HCT116 (cell line): ENCODE data around the gene NFX1. TPM values are rescaled to one million over a fixed set of nuclear protein-coding genes. Genes with fewer than 3 reads are reported as not detected.

Source experiments
- ATAC-seq: fragments of 200-7000 bp; cut with Tn5 transposase; 2 replicates; pipeline ENCODE4 v1.9.1; 2020; ENCODE audit warnings: mild to moderate bottlenecking, moderate library complexity
- BruUV-seq: library from RNA; stranded (reverse); fragments of 400-500 nt; replicated peaks from 2 replicates; lab custom pipeline; 2021; lab: Mats Ljungman, UMichigan
- CTCF ChIA-PET: fragments of 300-600 bp; sonication (Branson Sonifier 250); formaldehyde crosslinking; loops from one replicate; lab custom pipeline; 2021; ENCODE audit warnings: antibody characterized with exemption; lab: Charles Lee
- POLR2A ChIA-PET: fragments of 300-600, 350-600 bp; sonication (Branson Sonifier 250); formaldehyde crosslinking; loops from one replicate; lab custom pipeline; 2021; ENCODE audit warnings: antibody characterized with exemption; lab: Charles Lee
- RAD21 ChIA-PET, 2 experiments: fragments of 300-600 bp; sonication (Branson Sonifier 250); formaldehyde crosslinking; loops; one replicate each; lab custom pipeline; 2023; ENCODE audit warnings: low total read pairs in 2 of 2; ENCODE audit not compliant: uncharacterized antibody in 2 of 2, unreplicated experiment in 2 of 2, low non-redundant PET in 1 of 2; lab: Charles Lee
- DNase-seq: peaks from one replicate; pipeline ENCODE4 v3.0.0-alpha.2; 2010; ENCODE audit warnings: low read depth, low spot score
- H2AFZ ChIP-seq: fragments of 200-600 bp; shearing (Covaris generic), sonication (generic); 2 replicates; pipeline ENCODE4 v1.6.1; 2017; ENCODE audit warnings: low read depth, mixed run types, mixed read lengths, antibody characterized with exemption, low read length; ENCODE audit not compliant: poor library complexity, severe bottlenecking
- H3K27ac ChIP-seq: 2 replicates; pipeline ENCODE4 v1.5.1; 2012; ENCODE audit warnings: low read depth, low read length
- H3K27me3 ChIP-seq: fragments of 200-600 bp; sonication (generic); 2 replicates; pipeline ENCODE4 v1.6.1; 2016; ENCODE audit warnings: mixed run types, low read length, mixed read lengths; ENCODE audit not compliant: insufficient read depth
- H3K36me3 ChIP-seq, 2 experiments: fragments of 200-500 bp in 1 of 2; fragments of 200-600 bp in 1 of 2; sonication (Bioruptor generic) in 1 of 2; sonication (generic) in 1 of 2; 2 replicates each; pipeline versions ENCODE4 v1.5.1 to v1.6.1; 2014 to 2016; ENCODE audit warnings: low read length in 2 of 2, inconsistent platforms in 1 of 2, mixed read lengths in 1 of 2, mixed run types in 1 of 2; ENCODE audit not compliant: insufficient read depth in 2 of 2, control insufficient read depth in 1 of 2
- H3K4me1 ChIP-seq, 2 experiments: fragments of 200-600 bp in 1 of 2; sonication (generic) in 1 of 2; 2 replicates each; pipeline versions ENCODE4 v1.5.1 to v1.6.1; 2012 to 2017; ENCODE audit warnings: low read length in 2 of 2, inconsistent platforms in 1 of 2, mild to moderate bottlenecking in 1 of 2, mixed read lengths in 1 of 2, mixed run types in 1 of 2, moderate library complexity in 1 of 2; ENCODE audit not compliant: insufficient read depth in 2 of 2, control insufficient read depth in 1 of 2
- H3K4me2 ChIP-seq: fragments of 200-600 bp; sonication (generic); 2 replicates; pipeline ENCODE4 v1.6.1; 2017; ENCODE audit warnings: mixed run types, low read length, mixed read lengths
- H3K4me3 ChIP-seq, 2 experiments: fragments of 200-600 bp in 1 of 2; sonication (generic) in 1 of 2; replicated peaks in 1 of 2; 2 replicates each; pipeline ENCODE4 v1.5.1; 2011 to 2016; ENCODE audit warnings: low read length in 2 of 2, control low read depth in 1 of 2, low read depth in 1 of 2, mild to moderate bottlenecking in 1 of 2, mixed read lengths in 1 of 2, mixed run types in 1 of 2
- H3K79me2 ChIP-seq: fragments of 200-600 bp; sonication (generic); 2 replicates; pipeline ENCODE4 v1.6.1; 2017; ENCODE audit warnings: mild to moderate bottlenecking, mixed run types, low read length, moderate library complexity, mixed read lengths; ENCODE audit not compliant: insufficient read depth
- H3K9ac ChIP-seq: fragments of 200-600 bp; sonication (generic); 2 replicates; pipeline ENCODE4 v1.6.1; 2016; ENCODE audit warnings: low read length, mixed read lengths
- H3K9me2 ChIP-seq: fragments of 200-600 bp; sonication (generic), shearing (Covaris generic); 2 replicates; pipeline ENCODE4 v1.6.1; 2017; ENCODE audit warnings: mixed run types, mild to moderate bottlenecking, moderate library complexity; ENCODE audit not compliant: insufficient read depth
- H3K9me3 ChIP-seq, 2 experiments: fragments of 200-500 bp in 1 of 2; fragments of 200-600 bp in 1 of 2; sonication (Bioruptor generic) in 1 of 2; sonication (generic) in 1 of 2; 2 replicates each; pipeline ENCODE4 v1.6.1; 2014 to 2017; ENCODE audit warnings: low read length in 2 of 2, mixed read lengths in 2 of 2, inconsistent platforms in 1 of 2, low read depth in 1 of 2, mild to moderate bottlenecking in 1 of 2, mixed run types in 1 of 2, moderate library complexity in 1 of 2; ENCODE audit not compliant: control insufficient read depth in 1 of 2, insufficient read depth in 1 of 2
- H4K20me1 ChIP-seq: fragments of 200-600 bp; sonication (generic), shearing (Covaris generic); 2 replicates; pipeline ENCODE4 v1.6.1; 2017; ENCODE audit warnings: mixed run types, mild to moderate bottlenecking, moderate library complexity; ENCODE audit not compliant: insufficient read depth
- CBX3 ChIP-seq: IDR thresholded peaks from 2 replicates; pipeline ENCODE4 v1.6.1; 2012; ENCODE audit warnings: low read depth
- CTCF ChIP-seq, 3 experiments: fragments of 200-600 bp in 1 of 3; sonication (generic) in 1 of 3; IDR thresholded peaks in 2 of 3; conservative IDR thresholded peaks in 1 of 3; 2 replicates each; pipeline ENCODE4 v1.5.1; 2012 to 2017; ENCODE audit warnings: low read depth in 2 of 3, low read length in 2 of 3, antibody characterized with exemption in 1 of 3, borderline replicate concordance in 1 of 3, control low read depth in 1 of 3, mild to moderate bottlenecking in 1 of 3, mixed read lengths in 1 of 3, mixed run types in 1 of 3, moderate library complexity in 1 of 3; ENCODE audit not compliant: insufficient read depth in 1 of 3
- EZH2 ChIP-seq: fragments of 200-600 bp; sonication (generic); IDR thresholded peaks from 2 replicates; pipeline ENCODE4 v1.6.1; 2017; ENCODE audit warnings: antibody characterized with exemption, mixed run types
- JUND ChIP-seq: IDR thresholded peaks from 2 replicates; pipeline ENCODE4 v1.6.1; 2012
- REST ChIP-seq: IDR thresholded peaks from 2 replicates; pipeline ENCODE4 v1.6.1; 2012; ENCODE audit warnings: low read depth
- SIN3A ChIP-seq: IDR thresholded peaks from 2 replicates; pipeline ENCODE4 v1.6.1; 2012; ENCODE audit warnings: low read depth
- SP1 ChIP-seq: IDR thresholded peaks from 2 replicates; pipeline ENCODE4 v1.6.1; 2012; ENCODE audit warnings: low read depth
- SRF ChIP-seq: IDR thresholded peaks from 2 replicates; pipeline ENCODE4 v1.6.1; 2012; ENCODE audit warnings: low read depth
- TCF7L2 ChIP-seq: IDR thresholded peaks from 2 replicates; pipeline ENCODE4 v1.7.0; 2011; ENCODE audit warnings: borderline replicate concordance, inconsistent platforms; ENCODE audit not compliant: insufficient read depth, insufficient read length; ENCODE audit errors: extremely low read depth
- YY1 ChIP-seq: IDR thresholded peaks from 2 replicates; pipeline ENCODE4 v1.6.1; 2011; ENCODE audit warnings: low read length, low read depth, moderate library complexity, mild to moderate bottlenecking; ENCODE audit not compliant: insufficient replicate concordance; ENCODE audit errors: extremely low read depth
- ZNF274 ChIP-seq: fragments of 200-500 bp; sonication (Bioruptor generic); IDR thresholded peaks from 2 replicates; pipeline ENCODE4 v1.6.1; 2014; ENCODE audit warnings: mild to moderate bottlenecking, low read depth, low read length, inconsistent platforms
- intact Hi-C: fragments of 100-400 bp; cut with micrococcal nuclease; formaldehyde crosslinking; loops from 2 replicates; pipeline ENCODE4 v1.10.0; 2022
- total RNA-seq: library from RNA; stranded (reverse); gene quantifications from one replicate; pipeline ENCODE4 v1.2.1, GENCODE V29; 2021; ENCODE audit not compliant: unreplicated experiment
- TF ChIP-seq, protein P1 (sequence below): IDR thresholded peaks from 2 replicates; pipeline ENCODE4 v1.6.1; 2012

NFX1 gene
- total RNA-seq, 1 experiment from 2014 or later, result 31.7 TPM

DNA sequence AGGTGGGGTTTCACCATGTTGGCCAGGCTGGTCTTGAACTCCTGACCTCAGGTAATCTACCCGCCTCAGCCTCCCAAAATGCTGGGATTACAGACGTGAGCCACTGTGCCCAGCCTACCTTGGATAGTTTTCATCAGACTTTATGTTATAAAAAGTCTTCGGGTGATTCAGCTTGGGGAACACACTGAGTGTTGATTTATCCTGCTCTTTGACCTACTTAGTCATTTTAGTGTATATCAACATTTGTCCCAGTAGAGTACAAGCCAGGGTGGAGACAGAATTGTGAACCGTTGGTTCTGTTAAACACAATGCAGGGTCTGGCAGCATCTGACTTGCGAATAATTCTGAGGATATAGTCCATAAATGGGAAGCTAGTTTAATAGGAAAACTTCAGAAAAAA, 39.7 kb downstream of the NFX1 start:
- Histone ChIP-seq H3K36me3 (peaks cover 19 to 22% of the 10 kb centered on the region in 2 experiments; a peak in 3 of 4 replicates), H2AFZ (no peak overlapping the region), H4K20me1 (no peaks in the 10 kb centered on the region), H3K79me2 (no peaks in the 10 kb centered on the region), H3K4me2 (no peak overlapping the region), H3K9ac (no peak overlapping the region), H3K4me3 (no peak overlapping the region), H3K9me2 (no peaks in the 10 kb centered on the region), H3K27ac (no peak overlapping the region), H3K9me3 (no peaks in the 10 kb centered on the region), H3K4me1 (no peaks in the 10 kb centered on the region), H3K27me3 (no peaks in the 10 kb centered on the region)
- TF ChIP-seq REST (no peak), CBX3 (no peak), SIN3A (no peak), SRF (no peak)
- POLR2A ChIA-PET, result no interaction called here
- BruUV-seq, result no TSS peak
- CTCF ChIA-PET, result no interaction called here
- ATAC-seq (no peak), DNase-seq (no peak)
- intact Hi-C loops, result no loop called here
- RAD21 ChIA-PET, result no interaction called here

DNA sequence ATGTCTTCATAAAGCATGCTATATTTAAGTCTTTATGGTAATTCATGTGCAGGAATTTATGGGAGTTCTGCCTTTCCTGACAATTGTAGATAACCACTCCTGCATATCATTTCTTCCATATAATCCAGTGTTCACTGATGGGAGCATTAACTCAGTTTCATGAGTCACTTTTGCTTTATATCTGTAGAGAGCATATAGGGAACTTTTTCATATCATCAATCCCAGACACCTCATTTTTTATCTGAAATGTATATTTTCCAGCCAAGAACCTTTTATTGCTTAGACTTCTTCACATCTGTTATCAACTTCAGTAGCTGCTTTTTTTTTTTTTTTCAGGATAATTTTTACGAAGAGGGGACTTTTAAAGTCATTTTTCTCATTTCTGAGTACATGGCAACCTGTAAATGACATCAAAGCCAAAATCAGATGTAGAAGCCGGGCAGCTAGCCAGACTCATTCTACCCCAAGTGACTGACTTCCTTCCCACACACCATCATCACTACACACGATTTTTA, 41.1 kb downstream of the NFX1 start:
- no TSS peak for BruUV-seq
- ChIA-PET RAD21 (no interaction called here), POLR2A (no interaction called here), CTCF (no interaction called here)
- Histone ChIP-seq H3K36me3 (peaks cover 19 to 22% of the 10 kb centered on the region in 2 experiments; a peak in 3 of 4 replicates), H2AFZ (no peak overlapping the region), H3K4me3 (no peak overlapping the region), H3K27me3 (no peaks in the 10 kb centered on the region), H4K20me1 (no peaks in the 10 kb centered on the region), H3K4me2 (no peak overlapping the region), H3K27ac (no peak overlapping the region), H3K9me2 (no peaks in the 10 kb centered on the region), H3K9me3 (no peaks in the 10 kb centered on the region), H3K4me1 (no peaks in the 10 kb centered on the region), H3K79me2 (no peaks in the 10 kb centered on the region), H3K9ac (no peak overlapping the region)
- DNase-seq (no peak), ATAC-seq (no peak)
- TF ChIP-seq ZNF274 (no peak), SP1 (no peak), EZH2 (no peak), TCF7L2 (no peak), CTCF (IDR thresholded peaks at IDR 0.05 in 2 of 3, conservative IDR thresholded peaks at IDR 0.05 in 1 of 3; ENCODE audit: borderline replicate concordance in 1 of 3, insufficient read depth in 1 of 3, low read depth in 2 of 3, low read length in 2 of 3) (no peak), SIN3A (no peak), YY1 (no peak), JUND (no peak)
- TF ChIP-seq, protein P1, sequence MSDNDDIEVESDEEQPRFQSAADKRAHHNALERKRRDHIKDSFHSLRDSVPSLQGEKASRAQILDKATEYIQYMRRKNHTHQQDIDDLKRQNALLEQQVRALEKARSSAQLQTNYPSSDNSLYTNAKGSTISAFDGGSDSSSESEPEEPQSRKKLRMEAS, result no peak
- intact Hi-C loops, result no loop called here
